Heart right ventricle (tissue), 16 donors: ENCODE data around the gene CES5A. TPM values are rescaled to one million over a fixed set of nuclear protein-coding genes. Genes with fewer than 3 reads are reported as not detected.

Source experiments
- ATAC-seq, 8 donors: fragments of 200-7000 bp; cut with Tn5 transposase; one replicate each; pipeline ENCODE4 v1.9.1; 2020; ENCODE audit warnings: mild to moderate bottlenecking in 8 of 8, moderate library complexity in 8 of 8, moderate number of reproducible peaks in 1 of 8
- DNase-seq, 2 donors: peaks; one replicate each; pipeline ENCODE4 v3.0.0-alpha.2; 2020
- H3K27ac ChIP-seq, 10 donors: fragments of 200-600 bp; sonication (generic) in 2 of 10; one replicate each; pipeline versions ENCODE4 v1.5.0 to v1.8.0; 2020 to 2022; ENCODE audit warnings: mild to moderate bottlenecking in 3 of 10
- H3K27me3 ChIP-seq, 7 donors: fragments of 200-600 bp; one replicate each; pipeline ENCODE4 v1.8.0; 2021 to 2022; ENCODE audit warnings: mild to moderate bottlenecking in 2 of 7
- H3K36me3 ChIP-seq, 9 donors: fragments of 200-600 bp; sonication (generic) in 1 of 9; one replicate each; pipeline versions ENCODE4 v1.5.0 to v1.8.0; 2020 to 2022; ENCODE audit warnings: mild to moderate bottlenecking in 2 of 9
- H3K4me1 ChIP-seq, 9 donors: fragments of 200-600 bp; sonication (generic) in 1 of 9; one replicate each; pipeline versions ENCODE4 v1.5.0 to v1.8.0; 2020 to 2022; ENCODE audit warnings: mild to moderate bottlenecking in 4 of 9
- H3K4me3 ChIP-seq, 10 donors: fragments of 200-600 bp; sonication (generic) in 2 of 10; one replicate each; pipeline versions ENCODE4 v1.5.0 to v1.8.0; 2020 to 2022; ENCODE audit warnings: mild to moderate bottlenecking in 7 of 10, moderate library complexity in 2 of 10
- H3K9me3 ChIP-seq, 11 donors: fragments of 200-600 bp in 10 of 11; sonication (generic) in 2 of 11; one replicate each; pipeline versions ENCODE4 v1.5.0 to v1.8.0; 2013 to 2022; ENCODE audit warnings: mild to moderate bottlenecking in 2 of 11, control low read depth in 1 of 11, moderate library complexity in 1 of 11
- CTCF ChIP-seq, 9 donors: fragments of 200-600 bp; sonication (generic) in 2 of 9; IDR thresholded peaks; one replicate each; pipeline versions ENCODE4 v1.5.0 to v1.8.0; 2021 to 2022; ENCODE audit warnings: antibody characterized with exemption in 9 of 9, mild to moderate bottlenecking in 5 of 9, moderate library complexity in 1 of 9
- WGBS, 2 donors: extraction: QIAGEN DNeasy Blood & Tissue Kit; methylation state at CpG; one replicate each; pipeline ENCODE4 v1.1.7; 2013; ENCODE audit warnings: inconsistent platforms in 1 of 2; 5-methylcytosine and 5-hydroxymethylcytosine counted together
- intact Hi-C, 10 donors: fragments of 100-400 bp; cut with DNase I; formaldehyde crosslinking; loops; one replicate each; pipeline versions ENCODE4 v1.11.1 to v1.14.2; 2022
- polyA plus RNA-seq, 2 donors: library from polyadenylated mRNA; stranded (reverse); fragments of 200-250 nt; gene quantifications; one replicate each; pipeline ENCODE4 v1.2.3, GENCODE V29; 2013
- total RNA-seq, 10 donors: library from RNA; stranded (reverse); fragmentation: NEBNext Ultra II Directional in 3 of 10; extraction: Animal tissue kit (Norgen Biotek cat#: 25700) in 3 of 10; gene quantifications; one replicate each; pipeline versions ENCODE4 v1.2.1 to v1.2.4, GENCODE V29; 2021 to 2023
- donor health status: Arrhythmogenic right ventricular cardiomyopathy.
- donor health status: ischemic (EF 13 %, LVEDD 7.1; RV severe dilation, severe dysfunction).
- donor health status: healthy with polysubstance abuse.
- donor health status: DM: no; HTN: yes; CAD: no.
- donor health status: DM: no; HTN: no; CAD: no.
- donor health status: ischemic (EF 25% LVEDD 6.9; RV normal size, moderate dysfunction).
- donor health status: ischemic (EF 25% LVEDD 5.7; RV mildly dilated, moderate dysfunction).
- donor health status: healthy.
- donor health status: DM: yes; HTN: yes; CAD: no.
- donor health status: Ischemic cardiomyopathy.
- donor health status: ischemic (EF 35%, LVEDD 5.7; RV mildly dilated, moderate dysfunction).
- donor health status: nonischemic (EF 11% LVEDD 7.7; RV severe dilation, severe dysfunction).
- donor health status: DM: yes; HTN: yes; CAD: no.
- donor health status: PGD.
- donor health status: ischemic (EF 29% LVEDD 5.4; RV normal size, mild dysfunction).
- donor health status: nonischemic (EF 23%, LVEDD 6.1; RV moderate dilation, normal function).

CES5A gene
- total and polyA plus RNA-seq, 12 donors = 0.06 to 0.57 TPM; not detected in 10

GRCh38 chr16:55812951-55813350 lies 62.2 kb downstream of the CES5A start:
- H3K27ac ChIP-seq = no peak overlapping the region
- H3K9me3 ChIP-seq = no peaks in the 10 kb centered on the region
- 50 to 70% methylated on average over 2 of the region's 2 CpGs for WGBS, 2 donors
- no peaks in the 10 kb centered on the region for H3K36me3 ChIP-seq
- no peak for DNase-seq
- H3K4me1 ChIP-seq = no peaks in the 10 kb centered on the region
- H3K4me3 ChIP-seq = no peak overlapping the region
- ATAC-seq = no peak
- H3K27me3 ChIP-seq = peaks cover 0 to 20% (median 4%) of the 10 kb centered on the region in 7 donors
- intact Hi-C loops = no loop called here
- no peak for TF ChIP-seq CTCF (IDR thresholded peaks at IDR 0.05)

GRCh38 chr16:55811811-55812210 lies 63.4 kb downstream of the CES5A start:
- intact Hi-C loops = no loop called here
- no peaks in the 10 kb centered on the region for H3K4me1 ChIP-seq
- ATAC-seq = no peak
- no peak overlapping the region for H3K27ac ChIP-seq
- DNase-seq = no peak
- TF ChIP-seq CTCF (IDR thresholded peaks at IDR 0.05) = no peak
- H3K36me3 ChIP-seq = no peaks in the 10 kb centered on the region
- H3K9me3 ChIP-seq = no peaks in the 10 kb centered on the region
- no peak overlapping the region for H3K4me3 ChIP-seq
- WGBS, 2 donors = 59 to 60% methylated on average over 4 of the region's 4 CpGs
- peaks cover 0 to 17% (median 3%) of the 10 kb centered on the region in 7 donors for H3K27me3 ChIP-seq

GRCh38 chr16:55810451-55810961 lies 64.7 kb downstream of the CES5A start:
- intact Hi-C loops = no loop called here
- no peak overlapping the region for H3K4me3 ChIP-seq
- H3K4me1 ChIP-seq = no peaks in the 10 kb centered on the region
- no peak for TF ChIP-seq CTCF (IDR thresholded peaks at IDR 0.05)
- no peaks in the 10 kb centered on the region for H3K36me3 ChIP-seq
- 71 to 73% methylated on average over 8 of the region's 8 CpGs for WGBS, 2 donors
- DNase-seq = no peak
- peaks cover 0 to 8% (median 3%) of the 10 kb centered on the region in 7 donors for H3K27me3 ChIP-seq
- no peaks in the 10 kb centered on the region for H3K9me3 ChIP-seq
- ATAC-seq = no peak
- no peak overlapping the region for H3K27ac ChIP-seq

- no peaks in the 10 kb centered on the region for H3K9me3 ChIP-seq
- DNase-seq = no peak
- no peak for ATAC-seq
- intact Hi-C loops = no loop called here
- H3K36me3 ChIP-seq = no peaks in the 10 kb centered on the region
- peaks cover 0 to 8% (median 3%) of the 10 kb centered on the region in 7 donors for H3K27me3 ChIP-seq
- WGBS, 2 donors = 81 to 93% methylated on average over 4 of the region's 4 CpGs
- no peak for TF ChIP-seq CTCF (IDR thresholded peaks at IDR 0.05)
- no peak overlapping the region for H3K4me3 ChIP-seq
- no peak overlapping the region for H3K27ac ChIP-seq
- H3K4me1 ChIP-seq = no peaks in the 10 kb centered on the region
Measured at GRCh38 chr16:55809851-55810250, 65.3 kb downstream of the CES5A start.
